Non-pigmented ciliary epithelial cell (primary cell): ENCODE measurements around the gene LGALS13.

ENCODE experiments used
- DNase-seq: peaks from one replicate; pipeline ENCODE4 v3.0.0-alpha.2; 2010; ENCODE audit warnings: low read depth

The LGALS13 gene, protein sequence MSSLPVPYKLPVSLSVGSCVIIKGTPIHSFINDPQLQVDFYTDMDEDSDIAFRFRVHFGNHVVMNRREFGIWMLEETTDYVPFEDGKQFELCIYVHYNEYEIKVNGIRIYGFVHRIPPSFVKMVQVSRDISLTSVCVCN

DNA sequence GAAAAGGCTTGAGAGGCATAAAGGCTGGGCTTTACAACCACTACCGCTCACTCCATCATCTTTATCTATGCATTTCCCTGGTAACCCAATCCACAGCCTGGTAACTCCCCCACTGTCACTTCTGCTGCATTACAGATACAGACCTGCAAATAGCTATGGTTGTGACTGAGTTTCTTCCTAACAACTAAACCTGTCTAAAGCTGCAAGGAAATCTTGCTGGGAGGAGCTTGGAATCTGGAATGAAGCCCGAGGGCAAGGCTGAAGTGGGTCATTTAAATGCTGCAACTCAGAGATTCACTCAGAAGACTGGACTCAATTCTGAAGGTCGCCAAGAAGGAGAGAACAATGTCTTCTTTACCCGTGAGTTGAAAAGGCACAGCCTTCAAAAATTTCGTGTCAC, at the start of gene LGALS13:
LGALS13 (plus strand) TSS at position 301 of the 400 bp plus-strand sequence; CDS start at position 346, 45 bp downstream.
- no peak for DNase-seq

- no peak for DNase-seq
These were observed 49.2 kb upstream of the LGALS13 start for GRCh38 chr19:39553082-39553652.

GRCh38 chr19:39554701-39555311, 47.5 kb upstream of the LGALS13 start:
- DNase-seq: no peak

DNA sequence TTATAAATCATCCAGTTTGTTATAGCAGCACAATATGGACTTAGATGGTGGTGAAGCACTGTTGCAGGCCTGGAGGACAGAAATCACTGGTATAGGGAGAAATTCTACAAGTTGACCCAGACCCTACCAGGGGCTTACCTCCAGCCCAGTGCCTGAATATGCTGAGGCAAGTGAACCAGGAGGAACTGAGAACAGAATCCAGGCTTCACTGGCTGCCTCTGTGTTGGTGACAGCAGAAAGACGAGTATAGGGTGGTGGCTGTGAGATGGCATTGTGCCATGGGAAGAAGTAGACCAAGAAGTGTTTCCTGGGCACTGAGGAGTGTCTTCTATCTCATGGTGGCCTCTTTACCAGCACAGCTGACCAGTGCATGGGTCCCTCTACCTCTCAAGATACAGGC, 46.4 kb upstream of the LGALS13 start:
- no peak for DNase-seq

DNA sequence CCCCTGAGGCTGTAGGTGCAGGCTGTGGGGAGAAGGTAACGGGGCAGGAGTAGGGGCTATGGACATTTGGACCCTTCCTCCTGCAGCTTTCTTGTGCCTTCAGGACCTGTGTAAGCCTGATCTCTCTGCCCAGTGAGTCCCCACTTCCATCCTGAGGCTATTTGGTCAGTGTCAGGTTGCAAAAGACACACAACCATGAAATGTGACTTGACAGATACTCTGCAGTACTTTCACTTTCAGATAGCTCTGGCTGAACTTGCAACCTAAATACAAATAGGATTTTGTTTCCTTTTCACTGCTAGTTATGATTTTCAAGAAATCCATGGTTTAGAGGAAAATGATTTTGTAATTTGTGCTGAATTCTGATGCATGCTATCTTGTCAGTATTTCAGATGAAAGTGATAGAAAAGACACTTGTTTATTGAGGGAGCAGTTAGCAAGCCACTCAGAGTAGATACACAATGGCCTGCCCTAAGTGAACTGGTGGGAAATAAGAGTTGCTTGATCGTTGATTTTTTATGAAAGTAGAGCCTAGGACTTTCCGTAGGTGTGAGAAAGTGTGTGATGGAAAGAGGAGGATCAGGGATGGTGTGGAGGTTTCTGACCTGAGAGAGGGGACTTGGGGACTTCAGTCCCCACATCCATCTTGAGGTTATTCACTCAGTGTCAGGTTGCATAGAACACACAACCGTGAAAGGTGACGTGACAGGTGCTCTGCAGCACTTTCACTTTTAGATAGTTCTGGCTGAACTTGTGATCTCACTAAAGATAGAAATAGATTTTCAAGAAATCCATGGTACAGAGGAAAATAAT, 44.3 kb upstream of the LGALS13 start:
- DNase-seq: no peak

GRCh38 chr19:39558624-39559117, 43.7 kb upstream of the LGALS13 start:
- DNase-seq: no peak

DNA sequence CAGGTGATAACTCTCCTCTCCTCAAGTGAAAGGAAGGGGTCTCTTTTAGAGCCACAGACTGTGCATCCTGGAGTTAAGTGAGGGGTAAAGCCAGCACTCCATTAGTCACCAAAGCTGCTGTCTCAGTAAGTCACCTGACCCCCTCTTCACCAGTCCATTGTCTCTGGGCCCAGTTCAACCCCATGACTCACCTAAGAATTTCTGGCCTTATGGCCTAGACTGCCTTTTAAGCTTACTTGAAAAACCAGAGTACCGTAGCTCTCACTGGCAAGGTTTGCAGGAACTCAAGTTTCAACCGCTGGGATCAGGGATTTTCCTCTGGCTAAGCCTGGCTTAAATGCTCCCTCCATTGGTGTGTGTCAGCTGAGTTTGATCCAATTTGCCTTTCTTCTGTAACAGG, 38.9 kb upstream of the LGALS13 start:
- no peak for DNase-seq

DNA sequence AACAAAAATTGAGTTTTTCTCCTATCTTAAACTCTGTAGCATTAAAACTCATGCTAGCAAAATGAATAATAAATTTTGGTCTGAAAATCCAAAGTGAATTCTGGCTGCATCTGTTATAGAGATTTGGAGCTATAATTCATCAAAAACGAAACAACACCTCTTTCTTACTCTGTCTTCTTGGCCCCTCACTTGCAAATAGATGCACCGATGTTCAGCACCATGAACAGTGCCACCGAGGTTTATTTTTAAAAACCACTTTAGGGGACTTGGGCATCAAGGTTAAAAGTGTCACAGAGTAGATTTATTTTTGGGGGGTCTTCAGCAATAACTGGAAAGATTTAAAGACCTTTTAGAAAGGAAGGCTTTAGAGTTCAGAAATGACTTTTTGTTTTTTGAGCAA, 36.3 kb upstream of the LGALS13 start:
- DNase-seq: no peak

- DNase-seq: no peak
These were observed 33.7 kb upstream of the LGALS13 start for GRCh38 chr19:39568604-39569003.

- no peak for DNase-seq
These were observed 19.9 kb upstream of the LGALS13 start for GRCh38 chr19:39582442-39582841.

DNA sequence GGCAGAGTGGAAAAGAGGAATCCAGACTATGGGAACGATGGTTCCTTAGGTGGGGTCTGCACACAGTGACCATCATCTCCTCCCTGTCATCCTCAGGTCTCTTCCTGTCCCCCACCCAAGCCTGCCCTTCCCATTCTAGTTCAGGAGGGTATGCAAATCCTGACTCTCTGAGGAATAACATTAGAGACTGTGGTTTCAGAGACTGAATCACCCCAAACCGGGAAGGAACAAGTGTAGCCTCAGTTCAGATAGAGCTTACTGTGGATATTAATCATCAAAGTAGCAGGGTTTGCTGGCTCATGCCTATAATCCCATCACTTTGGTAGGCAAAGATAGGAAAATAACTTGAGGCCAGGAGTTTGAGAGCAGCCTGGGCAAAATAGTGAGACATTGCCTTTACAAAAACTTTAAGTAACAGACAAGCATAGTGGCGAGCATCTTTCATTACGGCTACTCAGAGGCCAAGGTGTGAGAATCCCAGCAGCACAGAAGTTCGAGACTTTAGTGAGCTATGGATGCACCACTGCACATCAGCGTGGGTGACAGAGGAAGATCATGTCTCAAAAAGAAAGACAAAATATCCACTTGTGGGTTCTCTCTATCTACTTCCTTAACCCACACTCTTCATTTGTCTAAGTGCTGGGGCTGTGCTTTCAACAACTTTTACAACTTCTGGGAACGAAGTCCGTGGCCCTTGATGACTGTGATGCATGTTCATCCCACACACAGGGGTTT, 19.3 kb upstream of the LGALS13 start:
- DNase-seq: no peak

GRCh38 chr19:39587496-39587895, 14.8 kb upstream of the LGALS13 start:
- DNase-seq: no peak

- no peak for DNase-seq
These were observed 14.3 kb upstream of the LGALS13 start for GRCh38 chr19:39588066-39588465.

- DNase-seq: no peak
These were observed 12.1 kb upstream of the LGALS13 start for GRCh38 chr19:39590265-39590664.

DNA sequence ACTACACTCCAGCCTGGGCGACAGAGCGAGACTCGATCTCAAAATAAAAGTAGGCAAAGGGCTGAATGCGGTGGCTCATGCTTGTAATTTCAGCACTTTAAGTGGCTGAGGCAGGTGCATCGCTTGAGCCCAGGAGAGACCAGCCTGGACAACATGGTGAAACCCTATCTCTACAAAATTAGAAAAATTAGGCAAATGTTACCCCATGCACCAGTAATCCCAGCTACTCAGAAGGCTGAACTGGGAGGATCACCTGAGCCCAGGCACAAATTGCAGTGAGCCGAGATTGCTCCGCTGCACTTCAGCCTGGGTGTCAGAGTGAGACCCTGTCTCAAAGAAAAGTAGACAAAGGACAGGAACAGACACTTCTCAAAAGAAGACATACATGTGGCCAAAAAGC, 9.9 kb upstream of the LGALS13 start:
- DNase-seq: no peak

- DNase-seq: no peak
These were observed 6.4 kb upstream of the LGALS13 start for GRCh38 chr19:39595950-39596349.

- no peak for DNase-seq
These were observed 5.4 kb upstream of the LGALS13 start for GRCh38 chr19:39596911-39597310.

- DNase-seq: no peak
These were observed 3.2 kb upstream of the LGALS13 start for GRCh38 chr19:39599116-39599515.

DNA sequence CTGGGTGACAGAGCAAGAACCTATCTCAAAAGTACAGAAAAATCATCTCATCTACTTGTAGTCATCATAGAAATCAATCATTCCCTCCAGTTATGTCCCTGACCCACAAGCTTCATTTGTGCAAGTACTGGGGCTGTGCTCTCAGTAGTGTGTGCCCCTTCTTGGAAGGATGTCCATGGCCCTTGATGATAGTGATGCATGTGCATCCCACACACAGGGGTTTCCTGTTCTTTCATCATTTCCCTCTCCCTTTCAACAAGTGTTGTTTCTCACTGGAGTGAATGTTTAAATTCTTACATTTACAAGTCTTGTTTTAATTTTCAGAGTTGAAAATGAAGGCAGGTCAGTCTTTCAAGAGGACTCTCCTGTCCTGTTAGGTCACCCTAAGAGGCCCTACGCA, 1.5 kb downstream of the LGALS13 start:
- no peak for DNase-seq

DNA sequence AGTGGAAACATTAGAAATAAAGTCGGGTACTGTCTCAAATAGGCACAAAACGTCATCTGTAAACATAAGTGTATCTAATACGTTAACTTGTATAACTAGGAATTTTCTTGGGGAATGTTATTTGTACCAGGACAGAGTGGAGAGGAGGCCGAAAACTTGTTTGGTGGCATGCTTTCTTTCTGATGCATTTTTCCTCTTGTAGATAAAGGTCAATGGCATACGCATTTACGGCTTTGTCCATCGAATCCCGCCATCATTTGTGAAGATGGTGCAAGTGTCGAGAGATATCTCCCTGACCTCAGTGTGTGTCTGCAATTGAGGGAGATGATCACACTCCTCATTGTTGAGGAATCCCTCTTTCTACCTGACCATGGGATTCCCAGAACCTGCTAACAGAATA, 4.7 kb downstream of the LGALS13 start:
- DNase-seq: no peak

DNA sequence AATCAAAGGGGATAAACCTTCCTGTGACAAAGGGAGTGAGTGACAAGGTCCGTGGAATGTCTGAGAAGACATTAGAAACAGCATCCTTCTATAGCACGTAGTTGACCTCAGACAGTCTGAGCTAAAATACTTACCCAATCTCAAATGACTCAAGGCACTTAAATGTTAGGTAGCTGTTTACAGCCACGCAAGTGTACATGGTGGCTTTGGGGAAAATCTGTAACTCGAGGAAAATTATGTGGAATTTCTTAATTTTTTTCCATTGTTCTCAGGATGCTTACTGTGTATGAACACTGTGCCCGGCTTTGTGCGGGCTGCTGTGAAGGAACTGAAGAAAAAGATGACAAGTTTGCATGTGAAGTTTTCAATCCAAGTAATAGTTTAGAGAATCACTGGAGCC, 5.2 kb downstream of the LGALS13 start:
- no peak for DNase-seq

- no peak for DNase-seq
These were observed 11.3 kb downstream of the LGALS13 start for GRCh38 chr19:39613597-39613996.
